GM18868 (cell line): ENCODE measurements around the gene ICAM5.

Experiments used
- ATAC-seq: cut with Tn5 transposase; IDR thresholded peaks from one replicate; pipeline ENCODE4 v1.9.1; 2021; ENCODE audit warnings: mild to moderate bottlenecking, moderate library complexity; ENCODE audit not compliant: unreplicated experiment

The ICAM5 gene

GRCh38 chr19:10291554-10292205 is 1.9 kb downstream of the ICAM5 start:
- ATAC-seq: no peak

DNA sequence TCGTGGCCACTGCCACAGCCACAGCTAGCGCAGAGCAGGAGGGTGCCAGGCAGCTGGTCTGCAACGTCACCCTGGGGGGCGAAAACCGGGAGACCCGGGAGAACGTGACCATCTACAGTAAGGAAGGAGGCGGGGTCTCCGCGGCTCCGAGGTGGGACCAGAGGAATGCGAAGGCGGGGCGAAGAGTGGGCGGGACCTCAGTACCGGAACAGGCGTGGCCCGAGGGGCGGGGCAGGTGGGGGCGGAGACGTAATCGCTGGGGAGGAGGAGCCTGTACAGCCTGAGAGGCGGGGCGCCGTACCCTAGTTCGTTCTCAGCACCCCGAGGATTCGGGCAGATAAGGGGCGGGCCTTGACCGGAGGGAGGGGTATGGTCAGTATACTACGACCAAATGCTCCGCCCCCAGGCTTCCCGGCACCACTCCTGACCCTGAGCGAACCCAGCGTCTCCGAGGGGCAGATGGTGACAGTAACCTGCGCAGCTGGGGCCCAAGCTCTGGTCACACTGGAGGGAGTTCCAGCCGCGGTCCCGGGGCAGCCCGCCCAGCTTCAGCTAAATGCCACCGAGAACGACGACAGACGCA is 2.5 kb downstream of the ICAM5 start:
- ATAC-seq: no peak

GRCh38 chr19:10292789-10293636 is 3.3 kb downstream of the ICAM5 start:
- no peak for ATAC-seq

DNA sequence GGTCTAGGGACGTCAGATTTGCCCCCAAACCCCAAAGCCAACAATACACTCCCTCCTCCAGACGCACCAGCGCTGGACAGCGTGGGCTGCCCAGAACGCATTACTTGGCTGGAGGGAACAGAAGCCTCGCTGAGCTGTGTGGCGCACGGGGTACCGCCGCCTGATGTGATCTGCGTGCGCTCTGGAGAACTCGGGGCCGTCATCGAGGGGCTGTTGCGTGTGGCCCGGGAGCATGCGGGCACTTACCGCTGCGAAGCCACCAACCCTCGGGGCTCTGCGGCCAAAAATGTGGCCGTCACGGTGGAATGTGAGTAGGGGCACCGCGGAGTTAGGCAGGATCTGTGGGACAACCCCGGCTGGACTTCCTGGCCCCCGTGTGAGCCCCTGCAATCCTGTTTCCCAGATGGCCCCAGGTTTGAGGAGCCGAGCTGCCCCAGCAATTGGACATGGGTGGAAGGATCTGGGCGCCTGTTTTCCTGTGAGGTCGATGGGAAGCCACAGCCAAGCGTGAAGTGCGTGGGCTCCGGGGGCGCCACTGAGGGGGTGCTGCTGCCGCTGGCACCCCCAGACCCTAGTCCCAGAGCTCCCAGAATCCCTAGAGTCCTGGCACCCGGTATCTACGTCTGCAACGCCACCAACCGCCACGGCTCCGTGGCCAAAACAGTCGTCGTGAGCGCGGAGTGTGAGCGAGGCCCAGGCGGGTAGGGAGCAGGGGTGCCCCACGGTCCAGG is 4.0 kb downstream of the ICAM5 start:
- no peak for ATAC-seq

DNA sequence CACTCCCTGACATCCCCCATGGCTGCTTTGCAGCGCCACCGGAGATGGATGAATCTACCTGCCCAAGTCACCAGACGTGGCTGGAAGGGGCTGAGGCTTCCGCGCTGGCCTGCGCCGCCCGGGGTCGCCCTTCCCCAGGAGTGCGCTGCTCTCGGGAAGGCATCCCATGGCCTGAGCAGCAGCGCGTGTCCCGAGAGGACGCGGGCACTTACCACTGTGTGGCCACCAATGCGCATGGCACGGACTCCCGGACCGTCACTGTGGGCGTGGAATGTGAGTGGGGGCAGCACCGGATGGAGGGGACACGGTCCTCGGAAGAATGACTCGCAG is 4.6 kb downstream of the ICAM5 start:
- no peak for ATAC-seq

DNA sequence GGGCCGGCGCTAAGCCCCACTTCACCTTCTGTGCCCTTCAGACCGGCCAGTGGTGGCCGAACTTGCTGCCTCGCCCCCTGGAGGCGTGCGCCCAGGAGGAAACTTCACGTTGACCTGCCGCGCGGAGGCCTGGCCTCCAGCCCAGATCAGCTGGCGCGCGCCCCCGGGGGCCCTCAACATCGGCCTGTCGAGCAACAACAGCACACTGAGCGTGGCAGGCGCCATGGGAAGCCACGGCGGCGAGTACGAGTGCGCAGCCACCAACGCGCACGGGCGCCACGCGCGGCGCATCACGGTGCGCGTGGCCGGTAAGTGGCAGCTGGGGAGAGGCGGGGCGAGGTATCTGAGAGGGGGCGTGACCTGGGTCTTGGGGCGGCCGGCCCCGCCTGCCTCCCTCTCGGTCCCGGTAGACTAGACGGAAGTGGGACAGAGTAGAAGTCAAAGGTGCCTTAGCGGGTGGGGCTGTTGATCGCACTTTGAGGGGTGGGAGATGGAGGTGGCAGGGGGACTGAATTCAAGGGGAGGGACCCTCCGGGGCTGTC is 5.6 kb downstream of the ICAM5 start:
- no peak for ATAC-seq

DNA sequence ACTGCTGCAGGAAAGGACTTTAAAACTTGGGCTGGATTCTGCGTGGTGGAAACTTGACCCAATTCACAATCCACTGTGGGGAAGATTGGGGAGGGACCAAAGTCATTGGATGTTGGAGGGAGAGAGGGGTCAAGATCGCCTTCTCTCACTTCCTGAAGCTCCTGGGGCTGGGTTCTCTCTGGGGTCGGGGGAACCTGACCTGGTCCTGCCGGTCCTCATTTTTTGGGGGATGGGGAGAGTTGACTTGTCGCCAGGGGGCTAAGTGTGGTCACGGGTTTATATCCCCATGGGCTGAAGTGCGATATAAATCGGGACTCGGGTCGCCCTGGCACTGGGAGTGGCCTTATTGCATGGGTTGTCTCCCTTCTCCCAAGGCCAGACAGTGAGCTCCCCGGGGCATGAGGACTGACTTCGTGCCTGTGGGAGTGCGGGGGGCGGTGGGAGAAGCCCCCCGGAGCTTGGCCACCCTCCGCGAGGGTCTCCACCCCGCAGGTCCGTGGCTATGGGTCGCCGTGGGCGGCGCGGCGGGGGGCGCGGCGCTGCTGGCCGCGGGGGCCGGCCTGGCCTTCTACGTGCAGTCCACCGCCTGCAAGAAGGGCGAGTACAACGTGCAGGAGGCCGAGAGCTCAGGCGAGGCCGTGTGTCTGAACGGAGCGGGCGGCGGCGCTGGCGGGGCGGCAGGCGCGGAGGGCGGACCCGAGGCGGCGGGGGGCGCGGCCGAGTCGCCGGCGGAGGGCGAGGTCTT is 6.3 kb downstream of the ICAM5 start:
- ATAC-seq: no peak

DNA sequence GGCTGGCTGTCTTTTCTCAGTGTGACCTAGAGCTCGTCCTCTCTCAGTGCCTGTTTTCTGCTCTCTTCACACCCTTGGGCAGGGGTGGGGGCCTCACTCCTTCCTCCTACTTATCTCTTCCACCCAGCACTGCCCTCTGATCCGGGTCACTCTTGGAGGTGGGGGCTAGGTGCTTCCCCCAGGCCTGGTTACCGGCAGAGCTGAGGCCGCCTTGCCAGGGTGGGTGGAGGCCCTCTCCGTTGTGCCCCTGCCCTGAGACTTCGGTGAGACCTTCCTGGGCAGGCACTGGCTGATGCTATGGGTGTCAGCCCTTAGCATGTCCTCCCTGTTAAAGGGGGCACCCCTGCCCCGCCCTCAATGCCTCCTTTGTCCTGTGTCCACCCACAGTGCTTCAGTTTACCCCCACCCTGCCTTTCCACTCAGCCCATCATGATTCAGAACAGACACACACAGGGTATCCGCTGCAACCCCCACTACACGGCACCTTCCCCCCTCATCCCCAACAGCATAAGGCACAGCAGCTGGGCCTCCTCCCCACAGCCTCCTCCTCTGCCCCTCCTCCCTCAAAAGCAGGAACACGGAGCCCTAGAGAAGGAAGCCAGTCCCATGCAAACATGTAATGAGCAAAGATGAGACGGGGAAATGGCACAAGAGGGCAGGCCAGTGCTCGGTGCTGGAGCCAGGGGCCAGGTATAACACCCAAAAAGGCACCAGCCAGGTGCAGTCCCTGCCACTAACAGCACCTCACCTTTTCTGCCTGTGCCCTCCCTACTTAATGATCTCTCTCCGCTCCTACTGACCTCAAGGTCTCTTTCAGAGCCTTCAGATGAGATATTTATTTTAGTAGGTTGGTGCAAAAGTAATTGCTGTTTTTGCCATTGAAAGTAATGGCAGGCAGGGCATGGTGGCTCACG is 10.1 kb downstream of the ICAM5 start:
- ATAC-seq: no peak

DNA sequence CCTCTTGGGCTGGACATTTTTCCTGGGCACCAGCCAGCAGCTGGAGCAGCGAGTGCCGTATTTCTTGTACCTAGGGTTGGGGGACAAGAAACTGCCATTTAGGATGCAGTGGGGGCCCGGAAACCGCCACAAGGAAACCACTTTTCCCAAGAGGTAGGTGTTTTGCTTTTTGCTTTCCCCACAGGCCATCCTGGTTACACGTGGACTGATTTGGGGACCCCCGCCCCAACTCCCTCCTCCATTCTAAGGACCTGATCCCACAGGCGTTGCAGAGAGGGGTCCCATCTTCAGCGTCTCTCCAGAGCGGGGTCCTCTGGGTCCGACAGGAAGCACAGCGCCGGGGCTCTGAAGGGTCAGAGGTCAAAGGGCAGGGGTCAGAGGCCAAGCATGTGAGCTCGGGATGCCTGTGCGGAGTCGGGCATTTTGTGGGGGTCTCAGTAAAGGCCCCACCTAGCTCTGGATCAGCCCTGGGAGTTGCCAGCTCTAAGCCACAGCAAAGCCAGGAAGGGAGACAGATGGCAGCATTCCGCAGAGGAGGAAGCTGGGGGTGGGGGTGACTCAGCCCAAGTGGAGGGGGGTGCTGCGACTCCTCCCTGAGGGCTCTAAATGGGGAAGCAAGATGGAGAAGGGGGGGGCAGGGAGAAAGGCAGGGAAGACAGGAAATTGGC is 15.5 kb downstream of the ICAM5 start:
- no peak for ATAC-seq

DNA sequence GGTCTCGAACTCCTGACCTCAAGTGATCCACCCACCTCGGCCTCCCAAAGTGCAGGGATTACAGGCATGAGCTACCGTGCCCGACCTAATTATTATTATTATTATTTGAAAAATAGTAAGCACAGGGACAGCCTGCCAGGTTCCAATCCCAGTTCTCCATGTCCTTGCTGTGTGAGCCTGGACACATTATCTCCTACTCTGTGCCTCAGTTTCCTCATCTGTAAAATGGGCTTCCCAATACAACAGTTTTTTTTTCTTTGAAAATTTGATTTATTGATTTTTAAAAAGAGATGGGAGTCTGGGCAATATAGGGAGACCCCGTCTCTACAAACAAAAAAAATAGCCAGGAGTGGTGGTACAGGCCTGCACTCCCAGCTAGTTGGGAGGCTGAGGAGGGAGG is 16.6 kb downstream of the ICAM5 start:
- ATAC-seq: no peak

GRCh38 chr19:10309423-10309822 is 19.7 kb downstream of the ICAM5 start, which contains the start of gene ZGLP1:
ZGLP1 (minus strand) TSS chr19:10309815.
- no peak for ATAC-seq

GRCh38 chr19:10315335-10316214 is 25.8 kb downstream of the ICAM5 start, which contains the start of gene FDX2:
FDX2 (minus strand) TSS chr19:10316015; CDS start chr19:10315996, 19 bp downstream.
- peak; percentile 67 for ATAC-seq

DNA sequence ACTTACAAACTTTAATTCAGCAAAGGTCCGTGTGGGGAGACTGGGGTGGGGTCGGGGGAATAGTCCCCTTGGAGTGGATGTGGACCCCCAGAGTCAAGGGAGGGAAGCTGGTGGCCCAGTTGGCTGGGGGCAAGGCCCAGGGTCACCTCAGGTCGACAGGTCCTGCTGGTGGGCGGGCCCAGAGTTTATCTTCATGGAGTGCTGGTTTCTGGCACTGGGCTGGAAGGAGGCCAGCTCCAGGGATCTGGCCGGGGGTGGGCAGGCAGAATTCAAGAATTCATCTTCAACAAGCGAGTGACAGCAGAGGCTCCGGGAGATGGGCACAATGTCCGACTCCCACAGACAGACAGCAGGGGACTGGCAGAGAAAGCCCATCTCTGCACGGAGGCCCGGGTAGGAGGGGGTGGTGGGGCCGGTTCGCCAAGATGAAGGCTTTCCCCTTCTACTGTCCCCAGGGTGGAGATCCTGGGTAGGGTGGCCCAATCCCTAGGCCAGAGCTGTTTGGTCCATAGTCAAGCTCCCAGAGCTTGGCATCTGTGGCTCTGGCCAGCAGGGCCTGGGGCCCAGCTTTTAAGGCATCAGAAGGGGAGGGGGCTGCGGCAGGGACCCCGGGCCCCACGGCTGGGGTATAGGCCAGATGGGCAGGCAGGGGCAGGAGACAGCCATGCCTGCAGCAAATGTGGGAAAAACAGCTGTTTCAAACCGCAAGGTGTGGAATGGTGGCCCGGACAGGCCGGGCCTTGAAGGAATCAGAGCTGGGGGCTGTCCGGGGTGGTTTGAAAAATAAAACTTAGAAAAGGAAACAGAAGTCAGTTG is 26.7 kb downstream of the ICAM5 start:
- no peak for ATAC-seq

- no peak for ATAC-seq
Observed at GRCh38 chr19:10317045-10317856, 27.5 kb downstream of the ICAM5 start.

- ATAC-seq: no peak
Observed at GRCh38 chr19:10317857-10318462, 28.2 kb downstream of the ICAM5 start.
